ENCODE data around the gene ARHGAP29.
A peak's percentile ranks its signal among the peaks of the same experiment; 100 is the strongest.

ARHGAP29 gene

GRCh38 chr1:94124538-94124937 is 112.8 kb downstream of the ARHGAP29 start:
- no peak for DNase-seq (ENCODE audit: low read depth, low spot score)

GRCh38 chr1:94122201-94122970 is 115.0 kb downstream of the ARHGAP29 start:
- DNase-seq (ENCODE audit: low read depth, low spot score) = peak; percentile 73
